PC-3 (cell line): ENCODE data around the gene ABLIM2. TPM values are rescaled to one million over a fixed set of nuclear protein-coding genes. Genes with fewer than 3 reads are reported as not detected.
"Not testable (repeated sequence)": the region's sequence is repeated elsewhere in the genome, so short reads cannot be mapped to it uniquely, and the experiment has no call there.

ENCODE experiments used
- ATAC-seq: fragments of 200-7000 bp; cut with Tn5 transposase; 2 replicates; pipeline ENCODE4 v1.9.1; 2020; ENCODE audit warnings: mild to moderate bottlenecking, moderate library complexity
- BruUV-seq: library from RNA; stranded (reverse); fragments of 400-500 nt; replicated peaks from 2 replicates; lab custom pipeline; 2021; lab: Mats Ljungman, UMichigan
- CTCF ChIA-PET: fragments of 300-600 bp; sonication (Branson Sonifier 250); formaldehyde crosslinking; loops from one replicate; lab custom pipeline; 2022; ENCODE audit warnings: antibody characterized with exemption; lab: Charles Lee
- POLR2A ChIA-PET: fragments of 300-600 bp; sonication (Branson Sonifier 250); formaldehyde crosslinking; loops from one replicate; lab custom pipeline; 2022; ENCODE audit warnings: antibody characterized with exemption; ENCODE audit not compliant: unreplicated experiment; lab: Charles Lee
- DNase-seq: peaks from one replicate; pipeline ENCODE4 v3.0.0-alpha.2; 2015
- H2AFZ ChIP-seq: fragments of 300-600 bp; sonication (generic); 2 replicates; pipeline ENCODE4 v1.6.0; 2016; ENCODE audit warnings: antibody characterized with exemption, low read length
- H3F3A ChIP-seq: fragments of 300-600 bp; sonication (generic); one replicate; pipeline ENCODE4 v1.6.0; 2017; ENCODE audit warnings: antibody characterized with exemption, low read length, control low read depth, mild to moderate bottlenecking; ENCODE audit not compliant: unreplicated experiment
- H3K27ac ChIP-seq: fragments of 300-600 bp; sonication (generic); 2 replicates; pipeline ENCODE4 v1.5.1; 2016; ENCODE audit warnings: mild to moderate bottlenecking, low read length
- H3K27me3 ChIP-seq: fragments of 300-600 bp; sonication (generic); 2 replicates; pipeline ENCODE4 v1.6.1; 2016; ENCODE audit warnings: low read length, mixed read lengths
- H3K36me3 ChIP-seq: fragments of 300-600 bp; sonication (generic); 2 replicates; pipeline ENCODE4 v1.6.1; 2016; ENCODE audit warnings: low read depth, mixed run types, low read length, mixed read lengths
- H3K4me1 ChIP-seq: fragments of 300-600 bp; sonication (generic); 2 replicates; pipeline ENCODE4 v1.5.1; 2016; ENCODE audit warnings: low read length; ENCODE audit not compliant: insufficient read depth
- H3K4me2 ChIP-seq: fragments of 300-600 bp; sonication (generic); 2 replicates; pipeline ENCODE4 v1.6.0; 2016; ENCODE audit warnings: low read length
- H3K4me3 ChIP-seq: fragments of 300-600 bp; sonication (generic); 2 replicates; pipeline ENCODE4 v1.5.1; 2016; ENCODE audit warnings: mild to moderate bottlenecking, low read length, mixed read lengths
- H3K79me2 ChIP-seq: fragments of 300-600 bp; sonication (generic); 2 replicates; pipeline ENCODE4 v1.6.1; 2017; ENCODE audit warnings: low read length, mixed read lengths
- H3K9ac ChIP-seq: fragments of 300-600 bp; sonication (generic); 2 replicates; pipeline ENCODE4 v1.6.0; 2016; ENCODE audit warnings: mild to moderate bottlenecking, low read length
- H3K9me2 ChIP-seq: fragments of 300-600 bp; sonication (generic); replicated peaks from 2 replicates; pipeline ENCODE4 v1.6.1; 2016; ENCODE audit warnings: mixed run types, low read length, mixed read lengths
- H3K9me3 ChIP-seq: fragments of 300-600 bp; sonication (generic); 2 replicates; pipeline ENCODE4 v1.6.1; 2016; ENCODE audit warnings: low read length, mixed read lengths
- H4K20me1 ChIP-seq: fragments of 300-600 bp; sonication (generic); 2 replicates; pipeline ENCODE4 v1.6.1; 2016; ENCODE audit warnings: low read length, mixed read lengths
- EZH2 ChIP-seq: fragments of 300-600 bp; sonication (generic); IDR thresholded peaks from one replicate; pipeline ENCODE4 v1.6.1; 2017; ENCODE audit warnings: antibody characterized with exemption, mild to moderate bottlenecking, low read length; ENCODE audit not compliant: unreplicated experiment
- EZH2phosphoT487 ChIP-seq: fragments of 300-600 bp; sonication (generic); IDR thresholded peaks from 2 replicates; pipeline ENCODE4 v1.6.1; 2018; ENCODE audit warnings: mild to moderate bottlenecking, antibody characterized with exemption, low read length, borderline replicate concordance
- intact Hi-C: fragments of 100-400 bp; cut with micrococcal nuclease; formaldehyde crosslinking; loops from 2 replicates; pipeline ENCODE4 v1.9.0; 2023
- total RNA-seq: library from RNA; depleted of rRNA; stranded (reverse); fragments of >200 nt; gene quantifications from 2 replicates; pipeline ENCODE4 v1.2.3, GENCODE V29; 2014
- TF ChIP-seq, protein P1 (sequence below): fragments of 300-600 bp; sonication (generic); conservative IDR thresholded peaks from 2 replicates; pipeline ENCODE4 v1.5.1; 2017; ENCODE audit warnings: antibody characterized with exemption, low read depth, mild to moderate bottlenecking, low read length

The ABLIM2 gene
- total RNA-seq, 1 experiment from 2014 or later: 3.2 TPM

DNA sequence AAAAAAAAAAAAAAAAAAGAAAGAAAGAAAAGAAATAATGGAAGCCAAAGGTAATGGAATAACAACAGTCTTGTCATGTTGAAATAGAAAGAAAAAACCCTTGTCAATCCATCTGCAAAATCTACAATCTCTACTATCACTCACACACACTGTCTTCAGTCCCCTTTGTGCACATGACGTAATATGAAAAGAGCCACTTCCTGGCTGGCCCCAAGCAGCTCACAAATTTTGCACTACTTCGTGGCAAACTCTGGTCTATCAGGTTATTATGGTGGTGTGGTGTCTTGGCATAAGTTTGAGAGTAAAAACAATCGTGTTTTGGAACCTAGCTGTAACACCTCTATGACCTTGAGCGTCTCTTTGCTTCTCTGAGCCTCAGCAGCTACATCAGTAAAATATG, 210.7 kb downstream of the ABLIM2 start:
- H3K27ac ChIP-seq: no peak overlapping the region
- no peak overlapping the region for H3K4me3 ChIP-seq
- ChIA-PET CTCF (no interaction called here), POLR2A (no interaction called here)
- no peaks in the 10 kb centered on the region for H4K20me1 ChIP-seq
- no peaks in the 10 kb centered on the region for H3K4me1 ChIP-seq
- no peak overlapping the region for H2AFZ ChIP-seq
- no peaks in the 10 kb centered on the region for H3F3A ChIP-seq
- no peaks in the 10 kb centered on the region for H3K27me3 ChIP-seq
- H3K9ac ChIP-seq: no peak overlapping the region
- H3K4me2 ChIP-seq: no peak overlapping the region
- no peaks in the 10 kb centered on the region for H3K79me2 ChIP-seq
- no peak for TF ChIP-seq EZH2
- TF ChIP-seq, protein P1, sequence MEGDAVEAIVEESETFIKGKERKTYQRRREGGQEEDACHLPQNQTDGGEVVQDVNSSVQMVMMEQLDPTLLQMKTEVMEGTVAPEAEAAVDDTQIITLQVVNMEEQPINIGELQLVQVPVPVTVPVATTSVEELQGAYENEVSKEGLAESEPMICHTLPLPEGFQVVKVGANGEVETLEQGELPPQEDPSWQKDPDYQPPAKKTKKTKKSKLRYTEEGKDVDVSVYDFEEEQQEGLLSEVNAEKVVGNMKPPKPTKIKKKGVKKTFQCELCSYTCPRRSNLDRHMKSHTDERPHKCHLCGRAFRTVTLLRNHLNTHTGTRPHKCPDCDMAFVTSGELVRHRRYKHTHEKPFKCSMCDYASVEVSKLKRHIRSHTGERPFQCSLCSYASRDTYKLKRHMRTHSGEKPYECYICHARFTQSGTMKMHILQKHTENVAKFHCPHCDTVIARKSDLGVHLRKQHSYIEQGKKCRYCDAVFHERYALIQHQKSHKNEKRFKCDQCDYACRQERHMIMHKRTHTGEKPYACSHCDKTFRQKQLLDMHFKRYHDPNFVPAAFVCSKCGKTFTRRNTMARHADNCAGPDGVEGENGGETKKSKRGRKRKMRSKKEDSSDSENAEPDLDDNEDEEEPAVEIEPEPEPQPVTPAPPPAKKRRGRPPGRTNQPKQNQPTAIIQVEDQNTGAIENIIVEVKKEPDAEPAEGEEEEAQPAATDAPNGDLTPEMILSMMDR: no peak
- no peak for TF ChIP-seq EZH2phosphoT487
- ATAC-seq (no peak), DNase-seq (no peak)
- BruUV-seq: no TSS peak
- H3K9me2 ChIP-seq: no peaks in the 10 kb centered on the region
- intact Hi-C loops: no loop called here
- H3K9me3 ChIP-seq: no peaks in the 10 kb centered on the region
- no peaks in the 10 kb centered on the region for H3K36me3 ChIP-seq

DNA sequence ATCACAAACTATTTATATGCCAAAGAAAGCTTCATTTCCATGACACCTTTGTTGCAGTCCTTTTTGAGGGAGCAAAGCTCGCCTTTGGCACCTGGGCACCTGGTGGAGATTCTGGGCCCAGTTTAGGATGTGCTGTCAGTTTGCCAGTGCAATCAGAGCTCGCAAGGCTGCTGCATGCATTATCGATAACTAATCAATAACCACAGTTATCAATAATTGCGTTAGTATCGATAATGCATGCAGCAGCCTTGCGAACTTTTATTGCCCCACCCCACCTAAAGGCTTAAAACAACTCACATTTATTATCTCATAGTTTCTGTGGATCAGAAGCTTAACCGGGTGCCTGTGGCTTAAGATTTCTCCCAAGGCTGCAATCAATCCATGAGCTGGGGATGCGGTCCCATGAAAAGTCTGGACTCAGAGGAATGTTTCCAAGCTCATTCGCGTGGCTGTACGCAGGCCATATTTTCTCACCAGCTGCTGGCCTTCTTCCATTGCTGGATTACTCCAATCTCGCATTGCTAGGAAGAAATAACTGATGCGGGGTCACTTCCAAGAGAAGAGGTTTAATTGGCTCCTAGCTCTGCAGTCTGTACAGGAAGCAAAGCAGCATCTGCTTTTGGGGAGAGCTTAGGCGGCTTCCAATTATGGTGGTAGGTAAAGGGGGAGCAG, 212.8 kb downstream of the ABLIM2 start:
- Histone ChIP-seq H3K9ac (no peak overlapping the region), H3K9me3 (no peaks in the 10 kb centered on the region), H3K27me3 (no peaks in the 10 kb centered on the region), H3K27ac (no peak overlapping the region), H4K20me1 (no peaks in the 10 kb centered on the region), H3K4me1 (peaks cover 17% of the 10 kb centered on the region), H3K36me3 (no peaks in the 10 kb centered on the region), H3F3A (no peaks in the 10 kb centered on the region), H3K9me2 (no peaks in the 10 kb centered on the region), H2AFZ (no peak overlapping the region), H3K79me2 (no peaks in the 10 kb centered on the region), H3K4me2 (no peak overlapping the region), H3K4me3 (no peak overlapping the region)
- intact Hi-C loops: no loop called here
- DNase-seq (no peak), ATAC-seq (no peak)
- ChIA-PET POLR2A (no interaction called here), CTCF (no interaction called here)
- no TSS peak for BruUV-seq
- TF ChIP-seq, protein P1: no peak
- no peak for TF ChIP-seq EZH2phosphoT487
- no peak for TF ChIP-seq EZH2

DNA sequence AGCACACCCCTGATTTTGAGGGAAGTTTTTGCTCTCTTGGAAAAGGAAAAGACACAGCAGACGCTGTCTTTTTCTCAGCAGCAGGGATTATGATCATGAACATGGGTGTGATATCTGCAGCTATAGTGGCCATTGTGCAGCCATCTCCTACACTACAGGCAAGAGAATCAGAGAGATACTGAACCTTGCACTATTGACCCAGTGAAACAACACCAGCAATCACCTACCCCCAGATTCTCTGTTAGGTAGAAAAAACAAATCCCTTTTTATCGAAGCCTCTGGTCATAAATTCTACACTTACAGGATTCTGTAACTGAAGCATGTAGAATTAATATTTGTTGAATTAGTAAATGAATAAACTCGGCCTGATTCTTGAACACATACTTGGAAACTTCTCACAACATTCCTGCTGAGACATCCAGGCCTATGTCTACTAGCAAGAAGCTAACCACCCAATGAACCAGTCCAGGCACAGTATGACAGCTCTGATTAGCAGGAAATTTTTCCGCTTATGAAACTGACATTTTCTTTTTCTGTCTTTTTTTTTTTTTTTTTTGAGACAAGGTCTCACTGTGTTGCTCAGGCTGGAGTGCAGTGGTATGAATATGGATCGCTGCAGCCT, 213.9 kb downstream of the ABLIM2 start:
- BruUV-seq: no TSS peak
- Histone ChIP-seq H3F3A (no peaks in the 10 kb centered on the region), H3K27me3 (no peaks in the 10 kb centered on the region), H2AFZ (no peak overlapping the region), H3K9me3 (no peaks in the 10 kb centered on the region), H3K4me1 (peaks cover 25% of the 10 kb centered on the region), H3K9ac (no peak overlapping the region), H3K4me3 (no peak overlapping the region), H3K27ac (no peak overlapping the region), H3K36me3 (no peaks in the 10 kb centered on the region), H3K4me2 (no peak overlapping the region), H4K20me1 (no peaks in the 10 kb centered on the region), H3K79me2 (no peaks in the 10 kb centered on the region), H3K9me2 (no peaks in the 10 kb centered on the region)
- ATAC-seq: no peak
- no peak for DNase-seq
- ChIA-PET CTCF (no interaction called here), POLR2A (no interaction called here)
- TF ChIP-seq, protein P1: no peak
- TF ChIP-seq EZH2 (no peak), EZH2phosphoT487 (no peak)
- intact Hi-C loops: no loop called here

DNA sequence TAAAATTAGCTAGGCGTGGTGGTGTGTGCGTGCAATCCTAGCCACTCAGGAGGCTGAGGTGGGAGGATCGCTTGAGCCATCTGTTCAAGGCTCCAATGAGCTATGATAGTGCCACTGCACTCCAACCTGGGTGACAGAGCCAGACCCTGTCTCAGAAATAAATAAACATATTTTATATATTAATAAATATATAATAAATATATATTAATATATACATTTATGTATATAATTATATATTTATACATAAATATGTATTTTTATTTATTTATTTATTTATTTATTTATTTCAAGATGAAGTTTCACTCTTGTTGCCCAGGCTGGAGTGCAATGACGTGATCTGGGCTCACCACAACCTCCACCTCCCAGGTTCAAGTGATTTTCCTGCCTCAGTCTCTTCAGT, 214.9 kb downstream of the ABLIM2 start:
- ATAC-seq, H3K9ac ChIP-seq, CTCF ChIA-PET, H3K79me2 ChIP-seq, H4K20me1 ChIP-seq, intact Hi-C loops, H2AFZ ChIP-seq, BruUV-seq, H3F3A ChIP-seq, H3K36me3 ChIP-seq, H3K9me2 ChIP-seq, H3K27ac ChIP-seq, H3K4me3 ChIP-seq, H3K4me2 ChIP-seq, POLR2A ChIA-PET, H3K27me3 ChIP-seq, DNase-seq, H3K9me3 ChIP-seq: not testable (repeated sequence)
- H3K4me1 ChIP-seq: peaks cover 25% of the 10 kb centered on the region
